Measurements from ENCODE around the gene CTNNA2.

- TF ChIP-seq TAF1 (IDR thresholded peaks at IDR 0.05; ENCODE audit: borderline replicate concordance, low read depth, low read length) (no peak), POLR2A (IDR thresholded peaks at IDR 0.05; ENCODE audit: low read depth, low read length) (no peak)
Observed at GRCh38 chr2:79830501-79830900, 317.6 kb downstream of the CTNNA2 start.
